T-helper 2 cell treated with Interferon-gamma antibody and Interleukin-4, amounts not matched to agents 5 μg/mL and 100 μg/mL, for 36 hours (primary cell): ENCODE measurements around the gene IL15RA.

Source experiments
- DNase-seq: peaks from one replicate; pipeline ENCODE4 v3.0.0; 2021; ENCODE audit warnings: low spot score
- H3K27ac Mint-ChIP-seq: one replicate; pipeline ENCODE4 v1.8.0; 2021; ENCODE audit warnings: mild to moderate bottlenecking, mixed read lengths
- H3K27me3 Mint-ChIP-seq: one replicate; pipeline ENCODE4 v1.8.0; 2021; ENCODE audit warnings: low read depth, mixed read lengths
- H3K36me3 Mint-ChIP-seq: one replicate; pipeline ENCODE4 v1.8.0; 2021; ENCODE audit warnings: low read depth, mixed read lengths
- H3K4me1 Mint-ChIP-seq: one replicate; pipeline ENCODE4 v1.8.0; 2021; ENCODE audit warnings: low read depth, mixed read lengths
- H3K4me3 Mint-ChIP-seq: one replicate; pipeline ENCODE4 v1.8.0; 2022; ENCODE audit warnings: mild to moderate bottlenecking, moderate library complexity, mixed read lengths
- H3K9me3 Mint-ChIP-seq: one replicate; pipeline ENCODE4 v1.8.0; 2021; ENCODE audit warnings: mixed read lengths

IL15RA gene, protein sequence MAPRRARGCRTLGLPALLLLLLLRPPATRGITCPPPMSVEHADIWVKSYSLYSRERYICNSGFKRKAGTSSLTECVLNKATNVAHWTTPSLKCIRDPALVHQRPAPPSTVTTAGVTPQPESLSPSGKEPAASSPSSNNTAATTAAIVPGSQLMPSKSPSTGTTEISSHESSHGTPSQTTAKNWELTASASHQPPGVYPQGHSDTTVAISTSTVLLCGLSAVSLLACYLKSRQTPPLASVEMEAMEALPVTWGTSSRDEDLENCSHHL

DNA sequence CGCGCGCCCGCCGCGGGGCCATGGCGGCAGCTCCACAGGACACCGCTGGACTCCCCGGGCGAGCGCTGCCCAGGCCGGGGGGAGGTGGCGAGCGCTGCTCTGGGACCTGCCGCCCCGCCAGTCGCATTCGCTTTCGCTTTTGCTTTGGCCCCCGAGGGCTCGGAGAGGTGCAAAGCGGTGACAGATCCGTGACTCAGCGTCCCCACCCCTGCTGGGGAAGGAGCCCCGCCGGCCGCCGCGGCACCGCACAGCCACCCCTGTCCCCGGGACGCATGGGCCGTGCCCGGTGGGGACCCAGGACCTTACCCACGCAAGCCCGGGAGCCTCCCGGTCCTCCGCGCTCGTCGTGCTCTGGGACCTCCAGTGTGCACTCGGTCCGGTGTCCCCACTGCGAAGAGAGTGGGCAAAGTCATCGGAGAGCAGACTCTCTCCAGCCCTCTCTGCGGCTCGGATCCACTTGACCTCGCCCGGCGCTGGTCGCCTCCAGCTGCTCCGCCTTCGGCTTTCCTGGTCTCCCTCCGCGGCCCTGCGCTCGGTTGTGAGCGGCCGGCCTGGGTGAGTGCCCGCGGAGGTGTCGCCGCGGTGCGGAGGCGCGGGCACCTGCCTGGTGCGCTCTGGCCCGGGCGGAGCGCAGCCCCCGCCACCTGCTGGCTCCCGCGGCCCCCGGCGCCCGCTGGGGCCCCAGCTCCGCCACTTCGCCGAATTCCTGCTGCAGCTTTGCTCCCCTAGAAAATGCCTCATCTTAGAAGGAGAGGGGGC lies at the start of gene IL15RA:
TSS of gene IL15RA (minus strand) at position 73 of the 759 bp plus-strand sequence. CDS start at position 22, 51 bp downstream.
- peaks cover 10% of the 10 kb centered on the region for H3K36me3 Mint-ChIP-seq
- peak within 1 kb of the TSS; percentile 94 for H3K27ac Mint-ChIP-seq
- peak within 1 kb of the TSS; percentile 94 for H3K4me3 Mint-ChIP-seq
- H3K9me3 Mint-ChIP-seq = no peaks in the 10 kb centered on the region
- H3K27me3 Mint-ChIP-seq = peaks cover 11% of the 10 kb centered on the region
- DNase-seq = peak; percentile 88
- H3K4me1 Mint-ChIP-seq = peaks cover 24% of the 10 kb centered on the region

DNA sequence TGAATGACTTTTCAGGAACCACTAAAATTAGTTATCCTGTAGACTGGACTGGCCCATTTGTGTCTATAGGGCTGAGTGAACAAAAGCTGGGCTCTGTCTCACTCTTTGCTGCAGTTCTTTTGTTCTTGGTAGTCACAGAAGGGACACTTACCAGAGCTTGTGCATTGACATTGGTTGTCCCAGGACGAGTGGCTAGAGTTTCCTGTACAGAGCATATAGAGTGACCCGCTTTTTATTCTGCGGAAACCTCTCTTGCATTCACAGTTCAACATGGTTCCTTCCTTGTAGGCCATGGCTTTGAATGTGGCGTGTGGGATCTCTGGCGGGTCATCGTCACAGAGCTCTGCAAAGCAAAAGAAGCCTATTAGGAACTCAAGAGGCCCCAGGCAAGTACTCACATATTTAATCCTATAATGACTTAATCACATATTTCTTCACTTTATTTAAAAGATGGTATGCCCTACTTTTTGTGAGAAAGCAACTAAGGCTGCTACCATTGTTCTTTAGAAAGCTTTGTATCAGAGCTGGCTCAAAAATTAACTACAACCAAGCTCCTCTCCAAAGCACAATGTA lies 48.4 kb upstream of the IL15RA start:
- H3K4me1 Mint-ChIP-seq = peaks cover 24% of the 10 kb centered on the region
- no peak for DNase-seq
- H3K9me3 Mint-ChIP-seq = peaks cover 10% of the 10 kb centered on the region
- no peaks in the 10 kb centered on the region for H3K27me3 Mint-ChIP-seq
- H3K27ac Mint-ChIP-seq = no peak overlapping the region
- H3K4me3 Mint-ChIP-seq = no peak overlapping the region
- peaks cover 74% of the 10 kb centered on the region for H3K36me3 Mint-ChIP-seq

DNA sequence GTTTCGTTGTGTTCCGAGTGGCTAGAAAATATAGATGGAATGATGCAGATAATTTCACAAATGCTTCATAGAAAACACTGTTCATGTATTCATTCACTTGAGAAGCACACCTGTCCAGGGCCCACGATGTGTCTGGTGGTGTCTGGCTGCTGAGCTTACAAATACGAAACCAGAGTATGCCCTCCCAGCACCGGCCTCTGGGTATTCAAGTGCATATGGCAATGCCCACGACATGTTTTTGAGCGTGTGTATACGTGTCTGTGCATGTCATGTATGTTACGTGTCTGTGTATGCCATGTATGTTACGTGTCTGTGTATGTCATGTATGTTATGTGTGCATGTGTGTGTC lies 47.0 kb upstream of the IL15RA start:
- Mint-ChIP-seq H3K27ac (peak overlapping the region; percentile 15), H3K36me3 (peaks cover 74% of the 10 kb centered on the region), H3K9me3 (no peaks in the 10 kb centered on the region), H3K4me3 (no peak overlapping the region), H3K4me1 (peaks cover 18% of the 10 kb centered on the region), H3K27me3 (no peaks in the 10 kb centered on the region)
- no peak for DNase-seq

DNA sequence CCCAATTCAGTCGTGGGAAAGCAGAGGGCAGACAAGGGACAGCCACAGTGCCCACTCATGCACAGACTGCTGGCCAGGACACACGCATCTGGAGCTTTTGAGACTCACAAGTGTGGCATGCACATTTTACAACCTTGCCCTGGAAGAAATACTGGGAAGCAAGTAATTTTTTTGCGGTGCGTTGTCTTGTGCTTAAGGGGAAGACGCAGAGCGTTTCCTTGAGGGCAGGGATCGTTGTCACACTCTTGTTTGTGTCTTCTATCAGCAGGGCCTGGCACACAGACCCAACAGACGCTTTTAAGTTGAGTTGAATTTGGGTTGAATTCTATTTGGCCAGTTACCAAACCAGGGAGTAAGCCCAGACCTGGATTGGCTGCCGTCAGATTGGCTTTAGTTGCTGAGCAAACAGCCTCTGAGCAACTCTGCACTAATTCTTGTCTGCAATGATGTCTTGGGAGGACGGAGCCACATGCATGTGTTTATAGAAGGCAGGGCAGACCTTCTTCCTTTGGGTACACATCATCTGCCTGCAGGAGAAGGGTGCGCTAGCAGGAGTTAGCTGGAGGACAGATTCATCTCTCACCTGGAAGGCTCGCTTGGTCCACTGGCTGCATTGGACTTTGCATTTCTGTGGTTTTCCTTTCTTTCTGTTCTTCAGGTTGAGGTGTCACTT lies 46.5 kb upstream of the IL15RA start:
- peaks cover 23% of the 10 kb centered on the region for H3K4me1 Mint-ChIP-seq
- peaks cover 78% of the 10 kb centered on the region for H3K36me3 Mint-ChIP-seq
- DNase-seq = no peak
- H3K27ac Mint-ChIP-seq = no peak overlapping the region
- no peaks in the 10 kb centered on the region for H3K27me3 Mint-ChIP-seq
- no peak overlapping the region for H3K4me3 Mint-ChIP-seq
- H3K9me3 Mint-ChIP-seq = no peaks in the 10 kb centered on the region

DNA sequence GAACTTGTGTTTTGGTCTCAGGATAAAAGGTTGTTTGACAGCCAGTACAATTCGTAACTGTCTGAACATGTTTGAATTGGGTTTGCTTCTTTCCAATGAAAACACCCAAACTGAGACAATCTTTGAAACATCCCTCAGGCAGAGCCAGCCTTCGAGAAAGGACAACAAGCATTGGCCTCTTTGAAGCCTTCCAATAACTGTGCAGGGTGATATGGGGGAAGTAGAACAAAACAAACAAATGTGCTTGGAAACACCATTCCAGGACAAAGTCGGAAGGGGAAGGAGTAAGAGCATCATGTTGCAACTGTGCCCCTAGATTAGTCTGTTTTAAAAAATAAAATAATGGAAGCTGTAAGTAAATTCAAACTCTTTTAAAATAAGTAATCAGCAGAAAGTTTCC lies 45.3 kb upstream of the IL15RA start:
- H3K4me1 Mint-ChIP-seq = peaks cover 15% of the 10 kb centered on the region
- H3K4me3 Mint-ChIP-seq = no peak overlapping the region
- peaks cover 78% of the 10 kb centered on the region for H3K36me3 Mint-ChIP-seq
- no peak for DNase-seq
- H3K9me3 Mint-ChIP-seq = no peaks in the 10 kb centered on the region
- H3K27me3 Mint-ChIP-seq = no peaks in the 10 kb centered on the region
- no peak overlapping the region for H3K27ac Mint-ChIP-seq

DNA sequence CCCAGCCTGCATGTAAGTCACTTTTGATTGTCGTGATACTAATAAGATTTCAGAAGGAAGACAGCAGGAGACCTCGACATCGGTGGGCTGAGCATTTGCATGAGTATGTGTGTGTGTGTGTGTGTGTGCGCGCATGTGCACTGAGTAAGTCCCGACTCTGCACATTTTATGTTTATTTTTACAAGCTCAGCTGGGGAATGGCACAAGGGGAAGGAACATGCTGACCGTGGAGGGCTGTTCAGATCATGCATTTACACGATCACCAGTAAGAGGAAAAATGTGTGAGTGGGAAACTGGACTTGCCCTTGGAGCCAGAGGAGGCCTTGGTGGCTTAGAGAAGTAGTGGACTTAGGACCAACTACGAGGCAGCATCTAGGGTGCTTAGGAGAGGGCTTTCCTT lies 43.5 kb upstream of the IL15RA start:
- Mint-ChIP-seq H3K36me3 (peaks cover 73% of the 10 kb centered on the region), H3K4me3 (no peak overlapping the region), H3K9me3 (no peaks in the 10 kb centered on the region), H3K27me3 (no peaks in the 10 kb centered on the region), H3K4me1 (peaks cover 12% of the 10 kb centered on the region), H3K27ac (peak overlapping the region; percentile 31)
- no peak for DNase-seq

DNA sequence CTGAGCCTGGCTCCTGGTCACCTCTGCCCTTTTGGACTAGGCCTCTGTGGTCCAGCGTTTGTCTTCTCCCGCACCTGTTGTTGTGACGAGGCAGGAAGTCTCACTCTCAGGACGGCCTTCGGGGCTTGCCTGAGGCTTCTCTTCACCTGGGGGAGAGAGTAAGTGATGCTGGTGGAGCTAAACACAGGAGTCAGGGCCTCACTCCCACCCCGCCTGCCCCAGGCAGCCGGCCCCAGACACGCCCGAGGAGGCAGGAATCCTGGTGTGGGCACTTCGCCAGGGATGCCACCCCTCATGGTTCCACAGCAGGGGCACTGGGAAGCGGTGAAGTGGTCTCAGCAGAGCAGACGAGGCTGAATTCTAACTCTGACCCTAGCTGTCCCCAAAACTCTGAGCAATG lies 42.5 kb upstream of the IL15RA start:
- H3K36me3 Mint-ChIP-seq = peaks cover 77% of the 10 kb centered on the region
- H3K27me3 Mint-ChIP-seq = no peaks in the 10 kb centered on the region
- no peak overlapping the region for H3K27ac Mint-ChIP-seq
- H3K9me3 Mint-ChIP-seq = no peaks in the 10 kb centered on the region
- no peak overlapping the region for H3K4me3 Mint-ChIP-seq
- DNase-seq = no peak
- H3K4me1 Mint-ChIP-seq = peaks cover 21% of the 10 kb centered on the region

DNA sequence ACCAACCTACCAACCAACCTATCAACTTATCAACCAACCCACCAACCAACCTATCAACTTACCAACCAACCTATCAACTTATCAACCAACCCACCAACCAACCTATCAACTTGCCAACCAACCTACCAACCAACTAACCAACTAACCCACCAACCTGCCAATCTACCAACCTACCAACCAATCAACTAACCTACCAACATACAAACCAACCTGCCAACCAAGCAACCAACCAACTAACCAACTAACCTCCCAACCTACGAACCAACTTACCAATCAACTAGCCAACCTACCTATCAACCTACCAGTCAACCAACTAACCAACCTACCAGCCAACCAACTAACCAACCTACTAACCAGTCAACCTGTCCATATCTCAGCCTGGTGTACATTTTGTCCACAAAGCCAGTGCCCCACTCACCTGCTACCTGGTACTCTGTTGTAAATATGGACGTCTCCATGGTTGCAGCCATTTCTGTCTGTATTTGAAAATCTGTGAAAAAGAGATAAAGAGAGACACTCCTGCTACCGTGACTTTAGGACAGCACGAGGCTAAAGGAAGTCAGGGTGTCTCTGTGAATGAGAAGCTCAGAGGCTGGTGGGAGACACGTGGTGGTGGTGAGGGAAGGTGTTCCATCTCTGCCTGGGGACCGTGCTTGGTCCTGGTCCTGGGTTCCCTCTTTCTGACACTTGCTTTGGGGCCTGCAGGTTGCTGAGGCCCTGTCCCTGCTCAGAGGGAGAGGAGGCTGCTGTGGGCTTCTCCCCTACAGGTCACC lies 41.9 kb upstream of the IL15RA start:
- Mint-ChIP-seq H3K36me3 (peaks cover 77% of the 10 kb centered on the region), H3K9me3 (no peaks in the 10 kb centered on the region), H3K27ac (peak overlapping the region; percentile 29), H3K4me1 (peaks cover 27% of the 10 kb centered on the region), H3K4me3 (no peak overlapping the region), H3K27me3 (no peaks in the 10 kb centered on the region)
- no peak for DNase-seq

DNA sequence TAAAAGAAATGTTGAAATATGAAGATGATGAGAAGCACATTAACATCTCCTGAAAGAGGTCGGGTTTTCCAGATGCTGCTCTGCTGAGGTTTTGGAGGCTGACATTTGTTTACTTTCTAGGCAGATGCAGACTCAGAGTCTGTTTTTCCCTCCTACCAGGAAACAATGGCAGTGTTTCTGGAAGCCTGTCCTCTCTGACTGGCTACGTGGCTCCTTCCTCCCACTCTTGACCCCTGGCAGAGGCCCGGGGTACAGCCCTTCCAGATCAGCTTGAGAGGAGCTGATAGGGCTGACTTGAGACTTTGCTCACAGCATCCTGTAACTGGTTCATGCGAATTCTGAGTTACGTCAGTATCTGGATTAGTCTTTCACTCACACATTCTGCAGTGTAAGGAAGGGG lies 41.1 kb upstream of the IL15RA start:
- Mint-ChIP-seq H3K9me3 (no peaks in the 10 kb centered on the region), H3K4me3 (no peak overlapping the region), H3K4me1 (peaks cover 30% of the 10 kb centered on the region), H3K27ac (peak overlapping the region; percentile 33), H3K27me3 (no peaks in the 10 kb centered on the region), H3K36me3 (peaks cover 75% of the 10 kb centered on the region)
- no peak for DNase-seq

DNA sequence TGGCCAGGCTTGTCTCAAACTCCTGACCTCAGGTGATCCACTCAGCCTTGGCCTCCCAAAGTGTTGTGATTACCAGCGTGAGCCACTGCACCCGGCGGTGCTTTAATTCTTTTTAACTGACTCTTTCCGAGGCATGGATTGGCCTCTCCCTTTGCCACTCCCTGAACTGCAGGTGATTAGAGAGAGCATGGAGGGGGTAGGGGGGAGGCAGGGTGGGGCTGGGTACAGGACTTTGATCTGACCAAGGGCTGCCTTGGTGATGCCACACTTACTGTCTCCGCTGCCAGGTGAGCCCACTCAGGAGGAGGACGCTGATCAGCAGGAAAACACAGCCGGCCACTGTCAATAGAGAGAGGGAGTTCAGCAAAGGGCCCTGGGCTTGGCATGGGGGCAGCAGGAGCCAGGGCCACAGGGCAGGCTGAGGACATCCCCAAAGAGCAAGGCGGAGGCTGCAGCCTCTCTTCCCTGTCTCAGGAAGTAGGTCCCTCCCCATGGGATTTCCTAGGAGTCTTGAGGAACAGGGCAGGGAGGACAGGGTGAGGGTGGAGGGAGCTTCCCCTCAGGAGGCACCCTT lies 40.5 kb upstream of the IL15RA start:
- Mint-ChIP-seq H3K4me1 (peaks cover 30% of the 10 kb centered on the region), H3K27me3 (no peaks in the 10 kb centered on the region), H3K4me3 (no peak overlapping the region), H3K36me3 (peaks cover 72% of the 10 kb centered on the region), H3K9me3 (no peaks in the 10 kb centered on the region), H3K27ac (peak overlapping the region; percentile 33)
- no peak for DNase-seq

DNA sequence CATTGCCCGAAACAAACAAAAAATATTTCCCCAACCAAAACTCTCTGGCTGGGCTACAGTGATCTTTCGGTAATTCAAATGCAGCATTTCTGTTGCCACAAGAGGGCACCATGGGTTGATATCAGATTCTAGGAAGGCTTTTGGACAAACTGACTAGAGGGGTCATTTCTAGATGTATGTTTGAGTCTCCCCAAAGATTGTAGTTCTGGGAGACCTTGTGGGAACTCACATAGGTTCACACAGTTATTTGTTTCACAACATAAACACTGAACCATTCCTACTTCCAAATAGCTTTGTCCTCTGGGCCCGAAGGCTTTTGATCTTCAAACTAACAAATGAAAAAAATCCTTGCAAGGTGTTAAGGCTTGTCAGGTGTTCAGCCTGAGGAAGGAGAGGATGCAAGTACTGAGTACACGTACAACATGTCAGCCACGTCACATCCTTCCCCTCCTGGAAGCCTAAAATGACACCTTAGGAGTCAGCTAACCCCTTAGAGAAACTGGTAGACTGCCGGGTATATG lies 37.0 kb upstream of the IL15RA start:
- Mint-ChIP-seq H3K4me1 (peaks cover 41% of the 10 kb centered on the region), H3K27ac (peak overlapping the region; percentile 80), H3K27me3 (no peaks in the 10 kb centered on the region), H3K9me3 (no peaks in the 10 kb centered on the region), H3K4me3 (peak overlapping the region; percentile 48), H3K36me3 (peaks cover 66% of the 10 kb centered on the region)
- no peak for DNase-seq

DNA sequence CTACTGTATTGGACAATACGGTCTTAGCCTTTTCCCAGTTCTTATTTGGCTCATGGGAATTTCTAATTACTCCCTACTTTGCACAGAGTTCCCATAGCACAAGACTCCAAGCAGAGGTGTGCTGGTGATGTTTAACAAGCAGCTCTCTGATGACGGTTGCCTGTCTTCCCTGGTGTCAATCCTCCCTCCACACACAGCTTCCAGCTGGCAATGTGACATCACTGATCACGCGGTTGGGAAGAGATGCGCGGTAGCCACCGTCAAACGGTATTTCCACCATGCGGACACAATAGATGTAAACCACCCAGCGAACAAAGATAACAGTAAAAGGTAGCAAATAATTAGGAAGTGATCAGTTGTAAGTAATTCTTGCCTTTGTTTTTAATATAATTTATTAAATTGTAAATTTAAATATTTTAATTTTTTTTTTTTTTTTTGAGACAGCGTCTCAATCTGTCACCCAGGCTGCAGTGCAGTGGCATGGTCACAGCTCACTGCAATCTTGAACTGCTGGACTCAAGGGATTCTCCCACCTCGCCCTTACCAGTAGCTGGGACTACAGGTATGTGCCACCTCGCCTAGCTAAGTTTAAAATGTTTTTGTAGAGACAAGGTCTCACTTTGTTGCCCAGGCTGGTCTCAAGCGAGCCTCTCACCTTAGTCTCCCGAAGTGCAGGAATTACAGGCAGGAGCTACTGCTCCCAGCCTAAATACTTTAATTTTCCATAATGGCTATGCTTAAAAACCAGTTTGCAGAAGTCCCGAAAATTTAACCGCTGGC lies 36.3 kb upstream of the IL15RA start:
- Mint-ChIP-seq H3K4me3 (no peak overlapping the region), H3K4me1 (peaks cover 36% of the 10 kb centered on the region), H3K27me3 (no peaks in the 10 kb centered on the region), H3K9me3 (no peaks in the 10 kb centered on the region), H3K27ac (no peak overlapping the region), H3K36me3 (peaks cover 62% of the 10 kb centered on the region)
- DNase-seq = no peak
